HG02623 (cell line): ENCODE data around the gene MYOF.
"Not testable (repeated sequence)": the region's sequence is repeated elsewhere in the genome, so short reads cannot be mapped to it uniquely, and the experiment has no call there.

ENCODE experiments used
- ATAC-seq: cut with Tn5 transposase; IDR thresholded peaks from one replicate; pipeline ENCODE4 v1.9.1; 2021; ENCODE audit warnings: moderate library complexity; ENCODE audit not compliant: unreplicated experiment

MYOF gene

DNA sequence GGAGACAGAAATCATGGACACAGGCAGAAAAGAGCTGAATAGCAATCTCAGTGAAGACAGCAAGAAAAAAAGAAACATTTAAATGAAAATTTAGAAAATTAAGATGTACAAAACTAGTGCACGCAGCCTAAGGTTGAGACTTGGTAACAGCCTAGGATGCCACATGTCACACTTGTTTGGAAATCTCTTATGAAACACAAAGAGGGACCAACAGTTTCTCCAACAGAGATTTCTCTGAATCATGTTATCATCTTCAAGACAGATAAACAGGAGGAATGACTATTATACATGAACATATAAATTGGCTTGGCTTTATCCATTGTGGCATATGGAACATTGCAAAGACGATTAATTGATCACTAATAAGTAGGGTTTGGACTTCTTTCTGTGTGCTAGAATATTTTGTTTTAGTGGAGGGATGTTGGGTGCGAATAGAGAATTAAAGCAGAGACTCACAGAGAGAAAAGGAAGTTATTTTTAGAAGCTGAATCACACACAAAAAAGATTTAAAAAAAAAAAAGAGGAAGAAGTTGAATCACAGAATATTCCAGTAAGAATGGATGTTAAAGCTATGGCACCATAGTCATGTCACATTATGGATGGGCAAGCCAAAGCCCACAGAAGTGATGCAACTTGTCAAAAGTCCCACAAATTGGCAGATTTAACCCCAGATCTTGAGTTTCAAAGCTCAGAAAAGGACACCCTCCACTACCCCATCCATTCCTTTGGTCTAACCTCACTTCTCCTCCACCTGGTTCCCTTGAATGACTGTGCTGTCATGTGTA, 91.6 kb downstream of the MYOF start:
- no peak for ATAC-seq

GRCh38 chr10:93386631-93387369, 95.3 kb downstream of the MYOF start:
- no peak for ATAC-seq

DNA sequence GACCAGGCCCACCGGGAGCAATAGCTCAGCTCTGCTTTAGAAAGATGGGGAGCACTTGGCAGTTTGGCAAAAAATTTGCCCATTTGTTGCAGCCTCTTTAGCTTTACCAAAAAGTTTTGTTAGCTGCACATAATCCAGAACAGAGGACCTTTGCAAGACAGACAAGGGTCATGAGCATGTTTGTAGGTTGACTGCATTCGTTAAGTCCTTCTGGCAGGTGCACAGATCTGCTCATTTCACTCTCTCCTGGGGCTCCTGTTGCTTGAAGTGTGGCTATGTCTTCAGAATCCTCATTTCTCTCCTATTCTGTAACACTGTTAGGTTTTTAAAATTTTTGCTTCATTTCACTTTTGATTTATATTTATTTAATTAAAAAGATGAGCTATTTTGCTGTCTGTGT, 96.8 kb downstream of the MYOF start:
- ATAC-seq = no peak

- ATAC-seq = no peak
Observed at GRCh38 chr10:93384006-93384405, 98.1 kb downstream of the MYOF start.

- ATAC-seq = no peak
Observed at GRCh38 chr10:93383562-93383981, 98.6 kb downstream of the MYOF start.

DNA sequence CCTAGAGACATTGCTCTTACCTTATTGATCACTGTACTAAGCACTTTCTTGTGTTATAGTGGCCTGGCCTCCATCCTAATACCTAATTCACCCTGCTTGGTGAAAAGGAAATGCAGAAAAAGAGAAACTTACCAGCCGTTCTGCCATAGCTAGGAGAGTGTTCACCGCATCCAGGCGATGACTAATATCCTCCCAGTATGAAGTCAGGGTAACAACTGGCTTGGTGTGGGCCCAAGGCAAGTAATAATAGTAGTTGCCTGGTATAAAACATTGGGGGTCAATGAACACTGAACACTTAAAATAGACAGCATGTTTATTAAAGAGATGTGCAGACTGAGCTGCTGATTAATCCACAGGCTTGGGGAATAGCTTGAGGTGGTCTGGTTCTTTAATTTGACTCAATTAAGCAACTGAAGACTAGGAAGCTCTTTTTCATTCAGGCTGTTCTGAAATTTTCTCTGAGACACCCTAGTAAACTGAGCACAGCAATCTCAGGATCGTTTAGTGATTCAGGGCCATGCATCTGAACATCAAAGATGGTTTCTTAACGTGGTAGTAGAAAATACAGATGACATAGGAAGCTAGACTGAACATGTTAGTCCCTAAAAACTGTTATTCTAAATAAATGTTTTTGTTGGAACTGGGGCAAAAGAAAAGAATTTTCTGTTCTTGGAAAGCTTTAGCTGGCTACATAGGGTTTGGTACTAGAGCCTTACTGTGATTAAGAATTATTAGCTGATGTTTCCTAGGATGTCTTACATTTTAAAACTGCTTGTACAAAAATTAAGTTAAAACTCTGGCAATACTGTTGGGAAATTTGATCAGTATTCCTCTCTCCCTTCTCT, 102.2 kb downstream of the MYOF start:
- ATAC-seq = no peak

DNA sequence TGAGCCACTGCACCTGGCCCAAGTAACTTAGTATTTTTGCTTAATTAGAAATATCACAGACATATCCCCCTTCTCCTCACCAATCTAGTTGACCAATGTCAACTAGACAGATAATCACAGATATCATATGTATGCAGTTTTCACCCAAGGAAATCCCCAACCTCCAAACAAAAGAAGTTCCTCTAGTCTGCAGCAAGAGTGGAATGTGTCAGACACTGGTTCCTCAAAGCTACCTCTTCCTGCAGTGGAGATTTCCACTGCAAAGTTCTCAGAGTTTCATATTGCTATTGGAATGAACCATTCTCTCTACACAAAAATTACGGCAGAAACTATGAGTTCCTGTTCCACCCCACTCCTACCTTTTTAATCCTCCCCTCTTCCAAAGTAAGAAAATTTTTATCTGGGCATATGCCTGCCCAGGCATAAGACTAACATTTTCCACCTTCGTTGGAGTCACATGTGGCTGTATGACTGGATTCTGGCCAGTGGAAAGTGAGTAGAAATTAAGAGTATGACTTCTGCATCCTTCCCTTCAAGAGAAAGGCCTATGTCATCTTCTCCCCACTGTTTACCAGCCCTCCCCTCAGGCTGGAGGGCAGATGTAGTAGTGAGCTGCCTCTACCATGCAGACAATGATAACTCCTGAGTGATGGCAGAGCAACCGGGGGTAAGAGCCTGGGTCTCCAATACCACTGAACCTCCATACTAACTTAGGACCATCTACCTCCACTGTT, 103.0 kb downstream of the MYOF start:
- ATAC-seq = no peak

GRCh38 chr10:93378039-93378438, 104.1 kb downstream of the MYOF start:
- ATAC-seq = no peak

DNA sequence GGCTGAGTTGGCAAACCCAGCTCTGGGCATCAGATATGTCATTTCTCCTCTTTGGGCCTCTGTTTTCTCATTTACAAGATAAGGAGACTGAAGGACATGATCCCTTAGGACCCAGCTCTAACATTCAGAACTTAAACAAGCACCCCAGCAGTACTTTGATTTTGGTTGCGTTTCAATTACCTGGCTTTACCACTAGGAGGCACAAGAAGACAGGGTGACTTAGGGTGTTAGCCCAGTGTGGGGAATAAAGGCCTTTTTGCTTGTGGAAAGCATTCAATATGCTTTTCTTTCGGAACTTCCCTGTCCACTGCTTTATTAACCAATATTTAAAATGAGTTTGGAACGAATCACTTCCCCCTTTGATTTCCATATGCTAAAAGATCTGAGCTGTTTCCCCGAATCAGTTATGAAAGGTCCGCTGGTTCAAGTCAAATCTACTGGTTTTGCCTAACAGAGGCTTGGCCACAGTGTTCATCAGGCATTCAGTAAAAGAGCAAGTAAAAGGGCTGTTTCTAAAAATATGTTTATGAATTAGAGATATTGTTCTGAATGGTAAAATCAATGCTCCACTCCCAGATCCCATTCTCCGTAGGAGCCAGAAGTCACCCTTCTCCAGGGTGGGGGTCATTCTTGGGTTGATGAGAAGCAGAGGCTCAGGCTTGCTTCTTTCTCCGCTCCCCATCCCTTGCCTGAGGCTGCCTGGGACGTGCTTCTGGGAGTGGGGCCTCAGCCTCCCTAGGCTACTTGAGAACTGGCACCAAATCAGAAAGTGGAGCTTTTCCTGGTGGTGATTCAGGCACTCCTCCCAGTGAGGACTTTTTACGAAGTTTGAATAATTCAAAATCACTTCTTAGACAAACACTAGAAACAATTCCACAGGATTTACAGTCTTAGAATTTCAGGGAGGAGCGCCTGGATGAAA, 105.5 kb downstream of the MYOF start:
- peak; percentile 63 for ATAC-seq

DNA sequence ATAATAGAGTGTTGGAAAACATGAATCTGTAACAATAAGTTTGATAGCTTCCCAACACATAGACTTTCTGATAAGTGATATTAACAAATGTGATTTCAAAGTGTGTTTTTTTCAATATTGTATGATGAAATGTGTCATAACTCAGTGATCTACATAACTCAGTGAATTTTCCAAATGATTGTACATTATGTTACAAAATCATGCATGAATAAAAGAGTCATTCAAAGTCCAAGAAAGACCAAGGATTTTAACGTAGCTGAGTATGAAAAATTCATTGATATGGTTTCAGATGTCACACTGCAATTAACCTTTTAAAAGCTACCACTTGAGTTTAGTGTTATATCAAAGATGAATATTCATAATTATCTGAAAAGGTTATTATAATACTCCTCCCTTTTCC, 111.2 kb downstream of the MYOF start:
- ATAC-seq = no peak

DNA sequence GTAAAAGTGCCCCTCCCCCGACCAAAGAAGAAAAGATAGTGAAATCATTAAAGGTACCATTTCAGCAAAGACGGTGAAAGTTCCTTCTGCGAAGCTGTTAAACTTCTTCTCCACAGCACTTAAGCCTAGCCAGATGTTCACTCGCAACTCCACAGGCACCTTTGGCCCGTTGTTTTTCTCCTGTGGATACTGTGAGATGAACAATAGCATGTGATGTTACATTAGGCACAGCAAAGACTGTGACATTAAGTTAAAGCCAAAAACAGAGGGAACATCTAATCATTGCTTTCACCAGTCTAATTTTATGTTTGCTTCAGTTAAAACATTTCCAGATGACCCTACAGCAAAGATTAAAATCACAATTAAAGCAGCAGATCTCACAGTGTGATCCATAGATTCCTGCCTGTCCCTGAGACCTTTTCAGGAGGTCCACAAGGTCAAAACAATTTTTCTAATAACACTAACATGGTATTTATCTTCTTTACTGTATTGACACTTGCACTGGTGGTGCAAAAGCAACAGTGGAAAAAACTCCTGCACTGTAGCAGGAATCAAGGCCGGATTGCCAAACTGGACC, 112.5 kb downstream of the MYOF start:
- no peak for ATAC-seq

- ATAC-seq = no peak
Observed at GRCh38 chr10:93368210-93368609, 113.9 kb downstream of the MYOF start.

- ATAC-seq = no peak
Observed at GRCh38 chr10:93367664-93368063, 114.5 kb downstream of the MYOF start.

DNA sequence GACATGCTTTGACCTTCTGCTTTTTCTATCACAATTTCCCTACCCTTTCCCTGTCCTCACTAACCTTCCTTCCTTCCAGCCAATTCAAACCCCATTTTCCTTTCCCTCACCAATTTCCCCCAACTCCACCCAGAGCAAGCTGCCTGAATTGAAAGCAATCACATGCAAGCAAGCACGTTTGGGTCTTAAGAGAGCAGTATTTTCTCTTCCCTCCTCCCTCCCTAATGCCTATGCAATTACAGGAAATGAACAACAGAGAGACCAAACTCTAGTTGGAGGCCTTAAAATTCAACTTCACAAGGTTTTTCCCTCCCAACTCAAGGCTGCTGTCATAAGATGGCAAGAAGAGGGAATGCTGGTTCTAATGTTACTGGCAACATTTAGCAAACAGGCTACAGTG, 117.2 kb downstream of the MYOF start:
- ATAC-seq = no peak

DNA sequence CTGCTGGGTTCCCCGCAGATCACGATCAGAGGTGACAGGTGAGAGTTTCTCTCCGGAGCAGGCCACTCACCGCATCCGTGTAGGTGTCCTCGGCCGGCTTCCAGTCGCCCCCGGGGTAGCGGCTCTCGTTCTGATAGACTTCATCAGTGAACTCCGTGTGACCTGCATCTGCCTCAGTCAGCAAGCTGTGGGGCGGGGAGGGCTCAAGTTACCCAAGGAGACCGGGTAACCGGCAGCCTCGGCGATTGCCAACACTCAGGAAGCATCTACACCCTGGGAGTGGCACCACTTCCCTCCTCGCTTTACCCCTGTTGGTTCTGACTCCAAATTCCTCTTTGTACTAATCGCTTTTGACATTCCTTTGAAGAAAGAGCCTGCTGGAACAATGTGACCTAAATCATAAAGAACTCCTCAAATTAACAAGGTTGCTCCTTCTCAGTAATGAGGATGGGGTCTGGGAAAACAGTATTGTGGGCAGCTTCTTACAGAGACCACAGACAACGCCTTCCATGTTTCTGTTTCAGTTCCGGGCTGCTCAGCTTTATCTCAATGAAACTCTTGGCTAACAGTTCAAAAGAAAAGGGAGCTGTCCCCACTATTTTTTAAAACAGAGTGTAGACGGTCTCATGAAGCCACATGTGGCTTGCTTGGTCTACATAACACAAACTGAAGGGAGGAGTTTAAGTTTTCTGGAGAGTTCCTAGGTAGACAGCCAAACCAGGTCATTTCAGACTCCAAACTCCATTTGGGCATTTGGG, 118.1 kb downstream of the MYOF start:
- no peak for ATAC-seq

- ATAC-seq = not testable (repeated sequence)
Observed at GRCh38 chr10:93358398-93358797, 123.7 kb downstream of the MYOF start.

DNA sequence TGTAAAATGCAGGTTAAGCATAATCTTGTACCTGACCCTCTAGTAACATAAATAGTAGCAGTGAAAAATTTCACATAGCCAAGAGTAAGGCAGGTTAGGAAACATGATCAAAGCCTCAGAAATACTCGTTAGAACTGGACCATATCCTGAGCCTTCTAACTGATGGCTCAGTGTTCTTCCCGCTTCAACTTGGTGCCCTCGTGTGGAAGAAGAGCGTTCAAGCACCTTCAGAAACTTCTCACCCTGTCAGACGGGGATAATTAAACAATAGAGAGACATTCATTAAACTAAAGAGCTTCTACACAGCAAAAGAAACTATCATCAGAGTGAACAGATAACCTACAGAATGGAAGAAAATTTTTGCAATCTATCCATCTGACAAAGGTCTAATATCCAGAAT, 124.5 kb downstream of the MYOF start:
- ATAC-seq = no peak

DNA sequence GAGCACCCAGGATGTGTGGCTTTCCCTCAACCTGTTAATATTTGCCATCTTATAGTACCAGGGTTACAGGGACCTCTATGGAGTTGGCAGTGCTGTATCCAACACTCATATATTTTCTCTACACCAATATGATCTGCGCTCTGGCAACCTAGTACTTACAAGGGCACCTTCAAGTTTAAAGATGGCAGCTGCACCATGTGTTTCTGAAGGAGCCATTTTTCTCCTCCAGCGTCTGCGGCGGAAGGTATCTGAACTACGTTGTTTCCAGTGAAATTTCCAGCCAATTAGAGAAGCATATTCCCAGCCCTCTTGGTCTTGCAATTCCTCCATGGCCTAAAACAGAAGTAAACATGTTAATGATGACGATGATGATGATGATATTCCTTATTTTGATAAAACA, 125.6 kb downstream of the MYOF start:
- ATAC-seq = no peak
